Adipocyte (in vitro differentiated cells): ENCODE measurements around the gene MON2.
A peak's percentile ranks its signal among the peaks of the same experiment; 100 is the strongest.
"Not testable (repeated sequence)": the region's sequence is repeated elsewhere in the genome, so short reads cannot be mapped to it uniquely, and the experiment has no call there.

Experiments
- DNase-seq: peaks from one replicate; pipeline ENCODE4 v3.0.0-alpha.2; 2015; ENCODE audit warnings: low read depth
- H3K27me3 ChIP-seq: replicated peaks from 2 replicates; pipeline ENCODE4 v1.7.0; 2013; ENCODE audit warnings: mild to moderate bottlenecking, low read length, moderate library complexity; ENCODE audit not compliant: control insufficient read depth, insufficient read depth
- H3K36me3 ChIP-seq: 2 replicates; pipeline ENCODE4 v1.7.0; 2013; ENCODE audit warnings: low read length, mild to moderate bottlenecking, moderate library complexity; ENCODE audit not compliant: control insufficient read depth, insufficient read depth, severe bottlenecking
- H3K4me1 ChIP-seq: 2 replicates; pipeline ENCODE4 v1.7.0; 2013; ENCODE audit warnings: mild to moderate bottlenecking, low read length, moderate library complexity; ENCODE audit not compliant: control insufficient read depth, insufficient read depth
- H3K4me3 ChIP-seq: 2 replicates; pipeline ENCODE4 v1.7.0; 2013; ENCODE audit warnings: mild to moderate bottlenecking, low read length, moderate library complexity
- H3K9ac ChIP-seq: 2 replicates; pipeline ENCODE4 v1.7.0; 2013; ENCODE audit warnings: mild to moderate bottlenecking, low read length, moderate library complexity
- H3K9me3 ChIP-seq: 2 replicates; pipeline ENCODE4 v1.7.0; 2013; ENCODE audit warnings: mild to moderate bottlenecking, low read length, moderate library complexity; ENCODE audit not compliant: control insufficient read depth

The MON2 gene

DNA sequence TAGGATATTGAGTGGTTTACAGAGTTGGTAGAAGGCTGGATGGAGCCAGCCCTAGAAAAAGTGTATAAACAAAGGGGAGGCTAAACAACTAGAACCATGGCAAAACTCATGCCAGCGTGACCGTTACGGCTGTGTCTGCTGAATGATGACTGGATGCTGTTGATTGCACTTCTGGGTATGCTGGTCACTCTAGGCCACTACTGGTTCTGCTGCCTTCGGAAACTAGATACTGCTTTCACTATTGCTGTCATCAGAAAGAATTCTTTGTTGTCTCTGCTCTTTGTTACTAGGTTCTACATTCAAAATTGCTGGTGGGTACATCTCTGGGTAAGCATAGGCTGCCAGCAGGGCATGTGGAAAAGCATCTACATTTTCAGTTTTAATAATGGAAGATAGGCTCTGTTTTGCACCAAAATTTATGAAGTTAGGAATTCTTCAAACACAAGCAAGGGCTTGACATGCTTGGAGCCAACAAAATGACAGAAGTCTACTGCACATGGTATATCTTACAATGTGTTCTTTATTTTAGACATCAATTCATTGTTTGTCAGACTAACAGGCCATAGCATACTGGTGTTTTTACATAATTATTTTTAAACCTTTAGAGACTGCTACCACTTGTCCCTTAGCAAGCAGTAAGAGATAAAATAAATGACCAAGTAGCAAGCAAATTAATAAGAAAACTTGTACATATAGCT lies 15.4 kb downstream of the MON2 start:
- peaks cover 17% of the 10 kb centered on the region for H3K36me3 ChIP-seq
- H3K4me3 ChIP-seq = no peak overlapping the region
- DNase-seq = no peak
- no peaks in the 10 kb centered on the region for H3K9me3 ChIP-seq
- no peak overlapping the region for H3K9ac ChIP-seq
- H3K27me3 ChIP-seq = no peaks in the 10 kb centered on the region
- peaks cover 12% of the 10 kb centered on the region for H3K4me1 ChIP-seq

DNA sequence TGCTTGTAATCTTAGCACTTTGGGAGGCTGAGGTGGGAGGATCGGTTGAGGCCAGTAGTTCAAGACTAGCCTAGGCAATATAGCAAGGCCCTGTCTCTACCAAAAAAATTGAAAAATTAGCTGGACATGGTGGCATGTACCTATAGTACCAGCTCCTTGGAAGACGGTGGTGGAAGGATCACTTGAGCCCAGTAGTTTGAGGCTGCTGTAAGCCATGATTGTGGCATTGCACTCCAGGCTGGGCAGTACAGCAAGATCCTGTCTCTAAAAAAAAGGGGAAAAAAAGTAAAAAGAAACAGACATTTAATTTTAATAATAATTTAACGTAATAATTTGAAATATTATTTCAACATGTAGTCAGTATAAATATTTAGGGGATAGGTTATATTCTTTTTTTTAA lies 16.1 kb downstream of the MON2 start:
- H3K4me3 ChIP-seq = no peak overlapping the region
- peaks cover 16% of the 10 kb centered on the region for H3K36me3 ChIP-seq
- H3K9me3 ChIP-seq = no peaks in the 10 kb centered on the region
- H3K9ac ChIP-seq = no peak overlapping the region
- H3K27me3 ChIP-seq = no peaks in the 10 kb centered on the region
- H3K4me1 ChIP-seq = peaks cover 12% of the 10 kb centered on the region
- DNase-seq = no peak

DNA sequence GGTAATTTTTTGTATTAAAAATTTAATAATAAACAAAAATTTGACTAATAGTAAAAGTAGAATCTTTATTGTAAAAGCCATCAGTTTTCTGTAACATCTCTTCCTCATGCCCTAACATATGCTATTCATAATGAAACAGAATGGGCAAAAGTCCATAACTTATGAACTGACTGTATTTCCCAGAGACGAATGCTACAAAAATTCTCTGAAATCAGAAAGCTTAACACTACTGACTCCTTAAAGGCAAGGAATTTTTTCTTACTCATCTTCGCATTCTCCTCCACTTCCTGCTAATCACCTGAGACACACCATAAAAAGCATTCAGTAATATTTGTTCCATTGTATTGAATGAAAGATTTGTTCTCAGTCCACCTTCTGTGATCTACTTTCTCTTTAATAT lies 17.6 kb downstream of the MON2 start:
- H3K27me3 ChIP-seq = no peaks in the 10 kb centered on the region
- DNase-seq = peak; percentile 29
- peak overlapping the region; percentile 7 for H3K9ac ChIP-seq
- H3K4me1 ChIP-seq = peaks cover 12% of the 10 kb centered on the region
- H3K9me3 ChIP-seq = no peaks in the 10 kb centered on the region
- H3K36me3 ChIP-seq = peaks cover 16% of the 10 kb centered on the region
- peak overlapping the region; percentile 40 for H3K4me3 ChIP-seq

DNA sequence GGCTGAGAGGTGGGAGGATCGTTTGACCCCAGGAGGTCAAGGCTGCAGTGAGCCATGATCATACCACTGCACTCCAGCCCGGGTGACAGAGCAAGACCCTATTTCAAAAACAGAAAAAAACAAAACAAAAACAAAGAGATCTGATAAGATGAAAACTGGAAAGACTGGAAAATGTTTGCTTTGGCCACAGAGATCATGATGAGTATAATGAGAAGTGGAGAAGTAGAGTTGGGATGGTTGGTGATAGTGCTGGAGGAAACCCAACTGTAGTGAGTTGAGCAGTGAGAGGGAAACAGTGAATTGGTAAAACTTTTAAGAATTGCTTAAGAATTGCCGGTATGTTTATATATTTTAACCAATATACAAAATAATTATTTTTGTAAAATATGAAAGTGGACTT lies 39.2 kb downstream of the MON2 start:
- H3K36me3 ChIP-seq = peaks cover 61% of the 10 kb centered on the region
- no peaks in the 10 kb centered on the region for H3K9me3 ChIP-seq

DNA sequence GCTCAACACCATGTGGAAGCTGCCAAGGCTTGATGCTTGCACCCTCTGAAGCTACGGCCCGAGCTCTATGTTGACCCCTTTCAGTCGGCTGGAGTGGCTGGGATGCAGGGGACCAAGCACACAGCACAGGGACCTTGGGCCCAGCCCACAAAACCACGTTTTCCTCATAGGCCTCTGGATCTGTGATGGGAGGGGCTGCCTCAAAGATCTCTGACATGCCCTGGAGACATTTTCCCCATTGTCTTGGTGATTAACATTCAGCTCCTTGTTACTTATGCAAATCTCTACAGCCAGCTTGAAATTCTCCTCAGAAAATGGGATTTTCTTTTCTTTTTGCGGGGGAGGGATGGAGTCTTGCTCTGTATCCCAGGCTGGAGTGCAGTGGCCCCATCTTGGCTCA lies 46.3 kb downstream of the MON2 start:
- DNase-seq = no peak
- H3K36me3 ChIP-seq = peaks cover 53% of the 10 kb centered on the region
- H3K4me1 ChIP-seq = no peaks in the 10 kb centered on the region

More for the DNA sequence above, 39.2 kb downstream of the MON2 start:
- no peak for DNase-seq
- Histone ChIP-seq H3K27me3 (no peaks in the 10 kb centered on the region), H3K4me1 (no peaks in the 10 kb centered on the region), H3K9ac (no peak overlapping the region), H3K4me3 (no peak overlapping the region)

DNA sequence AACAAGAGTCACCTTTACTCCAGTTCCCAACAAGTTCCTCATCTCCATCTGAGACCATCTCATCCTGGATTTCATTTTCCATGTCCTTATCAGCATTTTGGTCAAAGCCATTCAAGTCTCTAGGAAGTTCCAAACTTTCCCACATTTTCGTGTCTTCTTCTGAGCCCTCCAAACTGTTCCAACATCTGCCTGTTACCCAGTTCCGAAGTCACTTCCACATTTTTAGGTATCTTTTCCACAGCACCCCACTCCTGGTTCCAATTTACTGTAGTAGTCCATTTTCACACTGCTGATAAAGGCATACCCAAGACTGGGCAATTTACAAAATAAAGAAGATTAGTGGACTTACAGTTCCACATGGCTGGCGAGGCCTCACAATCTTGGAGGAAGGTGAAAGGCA lies 47.5 kb downstream of the MON2 start:
- H3K27me3 ChIP-seq, H3K4me1 ChIP-seq, H3K9me3 ChIP-seq, H3K9ac ChIP-seq, H3K4me3 ChIP-seq, DNase-seq: not testable (repeated sequence)
- H3K36me3 ChIP-seq = peaks cover 51% of the 10 kb centered on the region

More for the DNA sequence above, 46.3 kb downstream of the MON2 start:
- H3K9ac ChIP-seq = no peak overlapping the region
- no peaks in the 10 kb centered on the region for H3K27me3 ChIP-seq
- no peak overlapping the region for H3K4me3 ChIP-seq
- peaks cover 6% of the 10 kb centered on the region for H3K9me3 ChIP-seq

DNA sequence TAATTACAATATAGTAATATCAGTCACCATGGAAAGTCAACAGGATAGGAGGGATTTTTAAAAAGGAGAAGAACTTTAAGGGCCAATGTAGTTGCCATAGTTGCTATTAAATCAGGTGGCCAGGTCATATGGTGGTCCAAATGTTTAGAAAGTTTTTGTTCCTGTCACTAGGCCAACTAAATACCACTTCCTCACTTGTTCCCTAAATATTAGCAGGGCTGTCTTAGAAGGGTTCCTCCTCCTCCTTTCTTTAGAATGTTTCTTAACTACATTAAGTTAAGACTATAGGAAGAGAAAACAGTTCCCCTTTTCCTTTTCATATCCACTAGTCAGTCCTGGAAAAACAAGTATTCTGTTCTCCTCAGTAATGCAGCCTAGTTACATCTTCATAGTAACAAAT lies 50.3 kb downstream of the MON2 start:
- Histone ChIP-seq H3K4me3 (no peak overlapping the region), H3K4me1 (no peaks in the 10 kb centered on the region), H3K9me3 (peaks cover 6% of the 10 kb centered on the region), H3K9ac (no peak overlapping the region), H3K27me3 (no peaks in the 10 kb centered on the region), H3K36me3 (peaks cover 36% of the 10 kb centered on the region)
- DNase-seq = no peak

DNA sequence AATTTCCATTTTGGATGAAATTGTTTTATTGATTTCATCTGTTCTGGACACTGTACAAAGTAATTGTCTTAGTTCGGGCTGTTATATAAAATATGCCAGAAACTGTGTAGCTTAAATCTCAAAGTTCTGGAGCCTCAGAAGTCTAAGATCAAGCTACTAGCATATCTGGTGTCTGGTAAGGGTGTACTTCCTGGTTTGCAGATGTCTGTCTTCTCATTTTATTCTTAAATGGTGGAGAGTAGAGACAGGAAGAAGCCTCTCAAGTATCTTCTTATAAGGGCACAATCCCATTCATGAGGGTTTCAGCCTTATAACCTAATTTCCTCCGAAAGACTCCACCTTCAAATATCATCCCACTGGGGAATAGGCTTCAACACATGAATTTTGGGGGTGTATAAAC lies 51.3 kb downstream of the MON2 start:
- Histone ChIP-seq H3K4me3 (no peak overlapping the region), H3K36me3 (peaks cover 27% of the 10 kb centered on the region), H3K9me3 (peaks cover 6% of the 10 kb centered on the region), H3K9ac (no peak overlapping the region), H3K27me3 (no peaks in the 10 kb centered on the region), H3K4me1 (no peaks in the 10 kb centered on the region)
- DNase-seq = no peak

DNA sequence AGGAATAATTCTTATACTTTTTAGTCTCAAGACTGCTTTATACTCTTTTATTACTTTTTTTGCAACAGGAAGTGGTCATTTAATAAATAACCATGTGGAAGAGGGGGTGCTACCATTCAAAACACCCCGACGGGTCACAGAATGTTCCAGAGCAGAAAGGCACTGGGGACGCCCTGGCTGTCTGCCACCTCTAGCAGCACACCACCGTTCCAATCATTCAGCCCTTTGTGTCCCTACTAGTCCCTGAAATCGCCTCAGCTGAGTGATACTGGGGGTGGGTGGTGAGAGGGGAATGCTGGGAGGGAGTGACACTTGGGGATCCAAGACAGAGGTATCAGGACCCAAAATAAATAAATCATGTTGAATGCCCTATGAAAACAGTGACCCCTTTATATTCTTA lies 52.4 kb downstream of the MON2 start:
- H3K4me3 ChIP-seq = no peak overlapping the region
- DNase-seq = no peak
- no peaks in the 10 kb centered on the region for H3K4me1 ChIP-seq
- peaks cover 5% of the 10 kb centered on the region for H3K9me3 ChIP-seq
- H3K27me3 ChIP-seq = no peaks in the 10 kb centered on the region
- H3K36me3 ChIP-seq = peaks cover 25% of the 10 kb centered on the region
- no peak overlapping the region for H3K9ac ChIP-seq

DNA sequence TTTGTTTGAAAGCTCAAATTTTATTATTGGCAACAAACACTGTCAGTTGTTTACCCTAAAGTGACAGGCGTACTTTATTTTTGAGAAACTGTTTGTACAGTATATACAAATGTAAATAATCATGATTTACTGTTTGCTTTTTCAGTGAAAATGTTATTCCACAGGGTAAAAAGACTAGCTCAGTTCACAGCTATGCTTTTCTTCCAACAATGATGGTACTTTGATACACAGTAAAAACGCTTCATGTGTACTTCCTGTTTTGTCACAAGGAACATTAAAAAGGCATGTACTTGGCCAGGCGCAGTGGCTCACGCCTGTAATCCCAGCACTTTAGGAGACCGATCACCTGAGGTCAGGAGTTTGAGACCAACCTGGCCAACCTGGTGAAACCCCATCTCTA lies 53.7 kb downstream of the MON2 start:
- H3K36me3 ChIP-seq = peaks cover 25% of the 10 kb centered on the region
- no peak overlapping the region for H3K9ac ChIP-seq
- peaks cover 10% of the 10 kb centered on the region for H3K4me1 ChIP-seq
- no peaks in the 10 kb centered on the region for H3K27me3 ChIP-seq
- H3K9me3 ChIP-seq = no peaks in the 10 kb centered on the region
- H3K4me3 ChIP-seq = no peak overlapping the region
- no peak for DNase-seq

DNA sequence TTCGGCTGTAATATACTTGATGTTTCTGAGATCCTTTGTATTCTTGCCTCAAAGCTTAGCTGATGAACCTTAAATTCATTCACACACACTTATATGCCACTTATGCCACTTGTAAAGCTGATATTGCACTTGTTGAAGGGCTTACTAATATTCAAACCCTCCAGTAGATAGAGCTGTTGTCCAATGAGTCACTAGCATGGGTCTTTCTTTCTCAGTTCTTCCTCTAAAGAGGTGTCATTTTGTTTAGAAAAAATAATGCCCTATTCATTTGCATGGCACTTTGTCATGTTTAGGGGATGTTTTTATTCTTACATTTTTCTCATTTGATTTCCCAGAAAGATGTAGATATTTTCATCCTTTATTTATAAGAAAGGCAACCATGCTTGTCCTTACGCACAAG lies 56.4 kb downstream of the MON2 start:
- H3K4me1 ChIP-seq = peaks cover 10% of the 10 kb centered on the region
- no peak overlapping the region for H3K9ac ChIP-seq
- DNase-seq = no peak
- H3K27me3 ChIP-seq = no peaks in the 10 kb centered on the region
- H3K9me3 ChIP-seq = no peaks in the 10 kb centered on the region
- peaks cover 23% of the 10 kb centered on the region for H3K36me3 ChIP-seq
- no peak overlapping the region for H3K4me3 ChIP-seq

DNA sequence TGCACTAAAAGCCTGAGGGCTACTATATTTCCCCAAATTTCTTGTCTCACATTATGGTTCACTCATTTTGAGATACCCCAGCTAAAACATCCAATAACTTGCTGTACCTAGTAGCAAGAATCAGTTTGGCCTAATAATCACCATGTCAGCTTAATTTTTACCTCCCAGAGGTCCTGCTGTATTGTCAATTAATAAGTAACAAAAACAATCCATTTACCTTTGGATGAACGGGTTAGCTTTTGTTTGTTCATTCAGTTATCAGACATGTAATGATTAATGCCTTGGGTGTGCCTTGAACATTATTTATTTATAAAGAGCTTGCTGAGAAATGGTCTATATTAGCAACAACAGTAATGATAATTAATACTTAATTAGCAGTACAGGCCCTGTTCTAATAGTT lies 57.0 kb downstream of the MON2 start:
- H3K4me3 ChIP-seq = no peak overlapping the region
- H3K4me1 ChIP-seq = peaks cover 10% of the 10 kb centered on the region
- no peak overlapping the region for H3K9ac ChIP-seq
- no peaks in the 10 kb centered on the region for H3K9me3 ChIP-seq
- no peaks in the 10 kb centered on the region for H3K27me3 ChIP-seq
- DNase-seq = no peak
- H3K36me3 ChIP-seq = peaks cover 19% of the 10 kb centered on the region
